ENCODE measurements around the gene NSMCE1.

NSMCE1 gene

DNA sequence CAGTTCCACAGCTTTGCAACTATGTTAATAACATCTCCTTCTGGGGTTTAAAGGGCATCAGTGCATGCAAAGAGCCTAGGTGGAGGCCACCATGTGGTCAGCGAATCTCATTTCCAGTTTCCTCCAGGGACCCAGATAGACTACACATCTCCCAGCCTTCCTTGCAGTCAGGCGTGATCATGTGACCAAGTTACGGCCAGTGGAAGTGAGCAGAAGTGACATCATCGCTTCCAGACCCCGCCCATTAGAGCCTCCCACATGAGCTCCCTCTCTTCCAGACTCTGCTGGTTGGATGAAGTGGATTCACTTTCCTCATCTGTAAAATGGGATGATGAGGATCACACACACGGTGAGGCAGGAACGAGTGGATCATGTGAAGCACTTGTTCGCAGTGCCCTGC lies 92.7 kb downstream of the NSMCE1 start:
- Histone ChIP-seq H3K9me3 (ENCODE audit: insufficient read depth, low read length, severe bottlenecking) (peaks cover 2% of the 10 kb centered on the region), H4K20me1 (ENCODE audit: insufficient read depth, low read length) (no peaks in the 10 kb centered on the region), H3K9ac (ENCODE audit: low read depth, low read length) (peak overlapping the region; percentile 15; the same call in 1 of the 2 replicates), H3K4me2 (ENCODE audit: insufficient read depth, low read length) (no peak overlapping the region), H3K36me3 (ENCODE audit: insufficient read depth, low read length) (no peaks in the 10 kb centered on the region), H3K27ac (ENCODE audit: low read length) (peak overlapping the region; percentile 93), H3K79me2 (ENCODE audit: insufficient read depth, low read length) (no peaks in the 10 kb centered on the region), H2AFZ (ENCODE audit: low read depth, low read length) (no peak overlapping the region), H3K4me3 (ENCODE audit: low read depth in 1 of 2, low read length in 2 of 2) (no peak overlapping the region), H3K4me1 (ENCODE audit: insufficient read depth, low read length) (peaks cover 70% of the 10 kb centered on the region), H3K27me3 (ENCODE audit: insufficient read depth, low read length, poor library complexity) (no peaks in the 10 kb centered on the region)
- no peak for TF ChIP-seq EZH2 (IDR thresholded peaks at IDR 0.05; ENCODE audit: borderline replicate concordance, low read depth, low read length, severe bottlenecking)
- TF ChIP-seq, protein P1, sequence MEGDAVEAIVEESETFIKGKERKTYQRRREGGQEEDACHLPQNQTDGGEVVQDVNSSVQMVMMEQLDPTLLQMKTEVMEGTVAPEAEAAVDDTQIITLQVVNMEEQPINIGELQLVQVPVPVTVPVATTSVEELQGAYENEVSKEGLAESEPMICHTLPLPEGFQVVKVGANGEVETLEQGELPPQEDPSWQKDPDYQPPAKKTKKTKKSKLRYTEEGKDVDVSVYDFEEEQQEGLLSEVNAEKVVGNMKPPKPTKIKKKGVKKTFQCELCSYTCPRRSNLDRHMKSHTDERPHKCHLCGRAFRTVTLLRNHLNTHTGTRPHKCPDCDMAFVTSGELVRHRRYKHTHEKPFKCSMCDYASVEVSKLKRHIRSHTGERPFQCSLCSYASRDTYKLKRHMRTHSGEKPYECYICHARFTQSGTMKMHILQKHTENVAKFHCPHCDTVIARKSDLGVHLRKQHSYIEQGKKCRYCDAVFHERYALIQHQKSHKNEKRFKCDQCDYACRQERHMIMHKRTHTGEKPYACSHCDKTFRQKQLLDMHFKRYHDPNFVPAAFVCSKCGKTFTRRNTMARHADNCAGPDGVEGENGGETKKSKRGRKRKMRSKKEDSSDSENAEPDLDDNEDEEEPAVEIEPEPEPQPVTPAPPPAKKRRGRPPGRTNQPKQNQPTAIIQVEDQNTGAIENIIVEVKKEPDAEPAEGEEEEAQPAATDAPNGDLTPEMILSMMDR (IDR thresholded peaks at IDR 0.05; ENCODE audit: borderline replicate concordance, extremely low read depth, low read length, poor library complexity, severe bottlenecking), result no peak
- DNase-seq (no peak), ATAC-seq (ENCODE audit: insufficient read depth, low read depth) (no peak)
